HG02885 (cell line): ENCODE measurements around the gene RTN4RL2.

Source experiments
- ATAC-seq: cut with Tn5 transposase; IDR thresholded peaks from one replicate; pipeline ENCODE4 v1.9.1; 2021; ENCODE audit warnings: mild to moderate bottlenecking; ENCODE audit not compliant: unreplicated experiment, poor library complexity

RTN4RL2 gene

GRCh38 chr11:57460022-57460757 is at the start of gene RTN4RL2:
TSS of gene RTN4RL2 (plus strand) at chr11:57460528. CDS start at chr11:57460866, 338 bp downstream.
- peak; percentile 37 for ATAC-seq

GRCh38 chr11:57413681-57414080 is 46.6 kb upstream of the RTN4RL2 start:
- ATAC-seq: no peak

GRCh38 chr11:57414612-57415212 is 45.6 kb upstream of the RTN4RL2 start:
- ATAC-seq: no peak

- ATAC-seq: no peak
Measured at GRCh38 chr11:57416436-57416835, 43.9 kb upstream of the RTN4RL2 start.

- ATAC-seq: no peak
Measured at GRCh38 chr11:57417056-57417455, 43.3 kb upstream of the RTN4RL2 start.

- ATAC-seq: no peak
Measured at GRCh38 chr11:57418131-57418530, 42.2 kb upstream of the RTN4RL2 start.

GRCh38 chr11:57419146-57419545 is 41.2 kb upstream of the RTN4RL2 start:
- no peak for ATAC-seq

- no peak for ATAC-seq
Measured at GRCh38 chr11:57421066-57421465, 39.3 kb upstream of the RTN4RL2 start.

GRCh38 chr11:57421805-57422204 is 38.5 kb upstream of the RTN4RL2 start:
- ATAC-seq: no peak

GRCh38 chr11:57422669-57423068 is 37.7 kb upstream of the RTN4RL2 start:
- no peak for ATAC-seq

- no peak for ATAC-seq
Measured at GRCh38 chr11:57424137-57424791, 36.1 kb upstream of the RTN4RL2 start.

- ATAC-seq: peak; percentile 90
Measured at GRCh38 chr11:57424792-57425564, 35.4 kb upstream of the RTN4RL2 start.

GRCh38 chr11:57425565-57426438 is 34.5 kb upstream of the RTN4RL2 start:
- ATAC-seq: no peak

- no peak for ATAC-seq
Measured at GRCh38 chr11:57426439-57426928, 33.8 kb upstream of the RTN4RL2 start.

GRCh38 chr11:57426929-57427726 is 33.2 kb upstream of the RTN4RL2 start, which contains the start of gene SLC43A3:
TSS of gene SLC43A3 (minus strand) at chr11:57427121. CDS start at chr11:57426172, 949 bp downstream.
- peak; percentile 63 for ATAC-seq

- ATAC-seq: no peak
Measured at GRCh38 chr11:57427727-57428082, 32.6 kb upstream of the RTN4RL2 start.

GRCh38 chr11:57428643-57429042 is 31.7 kb upstream of the RTN4RL2 start:
- no peak for ATAC-seq

- no peak for ATAC-seq
Measured at GRCh38 chr11:57429946-57430345, 30.4 kb upstream of the RTN4RL2 start.

- no peak for ATAC-seq
Measured at GRCh38 chr11:57430952-57431351, 29.4 kb upstream of the RTN4RL2 start.
